ENCODE results near the gene HSPD1.
"Not testable (repeated sequence)": the region's sequence is repeated elsewhere in the genome, so short reads cannot be mapped to it uniquely, and the experiment has no call there.

The HSPD1 gene

GRCh38 chr2:197454923-197455322, 44.7 kb downstream of the HSPD1 start:
- no peak for TF ChIP-seq CTCF (IDR thresholded peaks at IDR 0.05; ENCODE audit: borderline replicate concordance, insufficient read depth, low read depth, low read length)
- no peak overlapping the region for H3K4me3 ChIP-seq (ENCODE audit: low read depth, low read length)

GRCh38 chr2:197453914-197454398, 45.7 kb downstream of the HSPD1 start:
- H3K4me3 ChIP-seq (ENCODE audit: low read depth, low read length): peak overlapping the region; percentile 79
- no peak for TF ChIP-seq CTCF (IDR thresholded peaks at IDR 0.05; ENCODE audit: borderline replicate concordance, insufficient read depth, low read depth, low read length)

GRCh38 chr2:197453123-197453913, 46.3 kb downstream of the HSPD1 start, which contains the start of gene COQ10B:
Gene COQ10B, plus strand, starts transcription at chr2:197453552. Its CDS starts 9 bp downstream, at chr2:197453561.
- TF ChIP-seq CTCF (IDR thresholded peaks at IDR 0.05; ENCODE audit: borderline replicate concordance, insufficient read depth, low read depth, low read length): peak; percentile 25; the same call in 1 of the 2 replicates
- peak within 1 kb of the TSS; percentile 79 for H3K4me3 ChIP-seq (ENCODE audit: low read depth, low read length)

- no peak for TF ChIP-seq CTCF (IDR thresholded peaks at IDR 0.05; ENCODE audit: borderline replicate concordance, insufficient read depth, low read depth, low read length)
- H3K4me3 ChIP-seq (ENCODE audit: low read depth, low read length): peak overlapping the region; percentile 53
Observed at GRCh38 chr2:197452754-197453122, 46.9 kb downstream of the HSPD1 start.

GRCh38 chr2:197450935-197451358, 48.7 kb downstream of the HSPD1 start:
- not testable (repeated sequence) for H3K4me3 ChIP-seq (ENCODE audit: low read depth, low read length)

GRCh38 chr2:197450465-197450864, 49.2 kb downstream of the HSPD1 start:
- H3K4me3 ChIP-seq (ENCODE audit: low read depth, low read length): no peak overlapping the region
- no peak for TF ChIP-seq CTCF (IDR thresholded peaks at IDR 0.05; ENCODE audit: borderline replicate concordance, insufficient read depth, low read depth, low read length)

- no peak overlapping the region for H3K4me3 ChIP-seq (ENCODE audit: low read depth, low read length)
- TF ChIP-seq CTCF (IDR thresholded peaks at IDR 0.05; ENCODE audit: borderline replicate concordance, insufficient read depth, low read depth, low read length): no peak
Observed at GRCh38 chr2:197446844-197447243, 52.8 kb downstream of the HSPD1 start.
